Medulla oblongata (tissue), 1 donor: ENCODE measurements around the gene TSPAN31.
"Not testable (repeated sequence)": the region's sequence is repeated elsewhere in the genome, so short reads cannot be mapped to it uniquely, and the experiment has no call there.

Experiments
- DNase-seq: peaks from one replicate; pipeline ENCODE4 v3.0.0-alpha.2; 2015; ENCODE audit errors: extremely low spot score

The TSPAN31 gene

GRCh38 chr12:57766464-57767304 is 21.8 kb downstream of the TSPAN31 start, which contains the start of gene CYP27B1:
TSS of gene CYP27B1 (minus strand) at chr12:57767078. CDS start at chr12:57767041, 37 bp downstream.
- DNase-seq: no peak

DNA sequence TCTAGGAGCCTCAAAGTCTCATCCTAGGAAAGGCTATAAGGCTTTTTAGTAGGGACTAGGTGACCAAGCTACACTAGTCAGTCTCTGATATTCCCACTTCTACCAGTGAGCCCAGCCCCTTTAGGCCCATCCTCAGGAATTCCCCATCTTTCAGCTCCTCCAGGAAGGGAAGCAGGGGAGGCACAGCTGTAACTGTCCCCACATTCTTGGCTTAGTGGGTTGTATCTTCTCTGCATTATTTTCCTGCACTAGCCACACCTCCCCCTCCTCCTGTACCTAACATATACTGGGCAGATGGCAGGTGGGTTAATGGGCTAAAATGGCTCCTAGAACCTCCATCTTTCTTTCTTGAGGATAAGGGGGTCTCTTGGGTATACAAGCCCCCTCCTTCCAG is 22.5 kb downstream of the TSPAN31 start:
- DNase-seq: no peak

DNA sequence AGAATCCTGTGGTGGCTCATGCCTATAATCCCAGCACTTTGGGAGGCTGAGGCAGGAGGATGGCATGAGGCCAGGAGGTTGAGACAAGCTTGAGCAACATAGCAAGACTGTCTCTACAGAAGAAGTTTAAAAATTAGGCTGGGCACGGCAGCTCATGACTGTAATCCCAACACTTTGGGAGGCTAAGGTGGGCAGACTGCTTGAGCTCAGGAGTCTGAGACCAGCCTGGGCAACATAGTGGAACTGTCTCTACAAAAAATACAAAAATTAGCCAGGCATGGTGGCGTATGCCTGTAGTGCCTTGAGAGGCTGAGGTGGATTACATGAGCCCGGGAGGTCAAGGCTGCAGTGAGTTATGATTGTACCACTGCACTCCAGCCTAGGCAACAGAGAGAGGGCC is 23.0 kb downstream of the TSPAN31 start:
- no peak for DNase-seq

DNA sequence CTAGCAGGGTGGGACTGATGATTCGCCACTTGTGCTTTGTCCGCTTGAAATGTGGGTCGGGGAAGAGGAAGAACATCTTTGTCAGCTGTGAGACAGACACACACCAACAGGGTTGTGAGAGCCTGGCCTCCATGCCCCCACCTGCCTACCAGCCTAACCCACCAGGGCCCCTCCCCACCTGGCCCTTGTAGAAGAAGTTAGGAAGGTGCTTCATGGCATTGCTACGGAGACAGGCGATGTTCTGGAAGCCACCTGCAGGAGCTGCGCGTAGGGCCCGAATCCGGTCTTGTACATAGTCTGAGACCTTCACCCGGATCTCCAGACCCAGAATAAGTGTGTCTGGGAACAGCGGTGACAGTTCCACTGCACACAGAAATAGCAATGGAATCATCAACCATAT is 24.8 kb downstream of the TSPAN31 start:
- no peak for DNase-seq

DNA sequence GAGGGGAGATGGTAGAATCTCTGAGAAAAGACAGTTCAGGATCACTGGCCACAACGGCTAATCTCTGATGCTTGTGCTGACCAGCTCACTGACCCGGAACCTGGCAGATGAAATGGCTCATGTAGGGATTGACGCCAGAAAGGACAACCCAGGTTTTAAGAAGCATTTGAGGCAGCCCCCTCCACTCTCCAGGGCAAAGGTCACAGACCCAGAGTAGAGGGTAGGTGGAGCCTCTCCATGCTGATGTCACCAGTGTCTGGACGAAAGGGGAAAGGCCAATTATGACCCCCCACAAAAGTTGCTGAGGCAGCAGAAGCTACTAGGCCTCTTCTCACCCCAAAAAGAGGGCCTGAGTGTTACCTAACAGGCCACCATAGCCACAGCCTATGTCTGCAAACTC is 25.9 kb downstream of the TSPAN31 start:
- DNase-seq: no peak

- peak; percentile 82 for DNase-seq
These were observed 26.5 kb downstream of the TSPAN31 start for GRCh38 chr12:57771236-57771872.

DNA sequence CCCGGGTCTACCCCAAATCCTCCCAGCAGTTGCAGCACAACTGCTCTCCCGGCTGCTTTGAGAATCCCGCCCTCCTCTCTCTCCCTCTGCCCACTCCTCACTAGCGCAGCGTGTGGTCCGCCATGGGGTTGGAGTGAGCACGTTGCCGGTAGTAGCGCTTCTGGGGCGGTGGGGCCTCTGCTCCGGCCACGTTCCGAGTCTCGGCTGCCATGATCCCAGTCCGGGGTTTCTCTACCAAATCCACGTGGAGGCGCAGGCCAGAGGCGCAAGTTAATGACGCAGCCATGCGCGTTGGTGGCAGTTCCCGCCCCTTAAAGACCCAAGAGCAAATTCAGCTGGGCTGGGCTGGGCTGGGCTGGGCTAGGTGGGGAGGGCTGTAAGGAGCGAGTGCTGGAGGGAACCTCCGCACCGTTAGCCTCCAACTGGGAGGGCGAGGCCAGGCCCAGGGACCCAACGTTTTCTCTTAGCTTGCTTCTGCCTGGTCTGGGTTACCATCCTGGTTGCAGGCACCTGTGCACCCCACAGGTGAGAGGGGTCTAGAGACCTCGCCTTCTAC is 27.1 kb downstream of the TSPAN31 start, which contains the start of gene METTL1:
Gene METTL1 (minus strand): TSS at position 233 of the 556 bp plus-strand sequence. CDS start 22 bp downstream, at position 211.
- DNase-seq: peak; percentile 97

- peak; percentile 37 for DNase-seq
These were observed 27.8 kb downstream of the TSPAN31 start, which contains the start of gene EEF1AKMT3 for GRCh38 chr12:57772429-57773322. TSS of gene EEF1AKMT3 (plus strand) at chr12:57772614. CDS start at chr12:57772725, 111 bp downstream.

- not testable (repeated sequence) for DNase-seq
These were observed 29.8 kb downstream of the TSPAN31 start for GRCh38 chr12:57774634-57775033.

DNA sequence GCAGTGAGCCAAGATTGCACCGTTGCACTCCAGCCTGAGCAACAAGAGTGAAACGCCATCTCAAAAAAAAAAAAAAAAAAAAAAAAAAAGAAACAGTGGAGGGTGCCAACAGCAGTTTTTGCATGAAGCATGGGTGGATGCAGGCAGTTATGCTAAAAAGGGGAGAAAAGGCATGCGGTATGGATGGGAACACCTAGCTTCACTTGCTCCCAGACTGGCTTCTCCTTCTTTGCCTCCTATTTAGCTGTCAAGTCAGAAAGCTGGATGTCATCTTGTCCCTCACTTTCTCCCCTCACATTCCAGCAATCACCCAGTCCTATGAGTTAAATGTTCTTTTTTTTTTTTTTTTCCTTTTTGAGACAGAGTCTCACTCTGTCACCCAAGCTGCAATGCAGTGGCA is 30.2 kb downstream of the TSPAN31 start:
- no peak for DNase-seq

DNA sequence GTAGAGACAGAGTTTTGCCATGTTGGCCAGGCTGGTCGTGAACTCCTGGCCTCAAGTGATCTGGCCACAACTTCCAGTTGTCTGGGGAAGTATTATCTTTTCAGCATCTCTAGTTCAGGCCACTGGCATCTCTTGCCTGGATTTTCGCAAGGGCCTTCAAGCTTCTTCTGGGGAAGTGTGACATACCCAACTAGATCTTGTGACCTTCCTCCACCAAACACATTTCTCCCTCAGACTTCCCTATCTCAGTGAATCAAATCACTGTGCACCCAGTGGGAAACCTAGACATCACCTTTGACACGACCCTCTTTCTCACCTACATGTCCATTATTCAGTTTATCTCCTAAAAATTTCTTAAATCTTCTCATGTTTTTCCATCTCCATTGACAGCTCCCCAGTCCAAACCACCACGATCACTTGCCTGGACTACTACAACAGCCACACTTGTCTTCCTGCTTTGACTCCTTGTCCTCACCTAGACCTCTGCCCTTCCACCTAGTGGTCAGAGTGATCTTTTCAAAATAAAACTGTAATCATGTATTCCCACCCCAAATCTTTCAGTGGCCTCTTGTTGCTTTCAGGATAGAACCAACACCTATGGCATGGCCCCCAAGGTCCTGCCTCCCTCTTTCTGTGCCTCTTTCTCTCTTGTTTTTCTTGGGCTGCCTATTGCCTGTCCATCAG is 30.9 kb downstream of the TSPAN31 start:
- DNase-seq: peak; percentile 9

DNA sequence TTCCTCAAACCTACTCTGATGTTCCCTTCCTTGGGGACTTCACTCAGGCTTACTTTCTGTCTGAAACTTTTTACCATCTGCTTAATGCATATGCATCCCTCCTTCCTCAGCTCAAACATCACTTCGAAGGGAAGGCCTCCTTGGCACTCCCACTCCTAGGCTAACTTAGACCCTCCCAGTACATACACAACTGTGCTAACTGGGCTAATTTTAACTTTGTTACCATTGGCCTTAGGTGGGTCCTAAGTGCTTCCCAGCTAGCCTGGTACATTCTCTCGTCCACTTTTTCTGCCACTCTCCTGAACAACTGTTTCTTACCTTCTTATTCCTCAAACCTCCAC is 31.4 kb downstream of the TSPAN31 start:
- no peak for DNase-seq

- DNase-seq: no peak
These were observed 32.5 kb downstream of the TSPAN31 start for GRCh38 chr12:57777367-57777766.

- DNase-seq: no peak
These were observed 33.1 kb downstream of the TSPAN31 start for GRCh38 chr12:57777911-57778310.

GRCh38 chr12:57779736-57780135 is 34.9 kb downstream of the TSPAN31 start:
- no peak for DNase-seq

DNA sequence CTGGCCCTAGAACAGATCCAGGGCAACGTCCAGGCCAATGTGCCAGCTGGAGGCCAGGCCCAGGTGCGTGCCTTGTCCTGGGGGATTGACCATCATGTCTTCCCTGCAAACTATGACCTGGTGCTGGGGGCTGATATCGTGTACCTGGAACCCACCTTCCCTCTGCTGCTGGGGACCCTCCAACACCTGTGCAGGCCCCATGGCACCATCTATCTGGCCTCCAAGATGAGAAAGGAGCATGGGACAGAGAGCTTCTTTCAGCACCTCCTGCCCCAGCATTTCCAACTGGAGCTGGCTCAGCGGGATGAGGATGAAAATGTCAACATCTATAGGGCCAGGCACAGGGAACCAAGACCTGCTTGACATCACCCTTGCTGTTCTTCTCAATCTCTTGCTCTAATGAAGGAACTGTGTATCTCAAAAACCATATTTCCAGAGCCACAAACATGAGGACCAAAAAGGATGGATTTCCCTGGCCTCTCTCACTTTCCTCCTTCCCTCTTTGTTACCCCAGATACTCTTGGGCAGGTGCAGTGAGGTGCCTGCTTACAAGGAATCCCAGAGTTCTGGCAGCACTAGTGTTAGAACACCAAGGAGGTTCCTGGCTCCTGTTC is 35.6 kb downstream of the TSPAN31 start:
- no peak for DNase-seq

DNA sequence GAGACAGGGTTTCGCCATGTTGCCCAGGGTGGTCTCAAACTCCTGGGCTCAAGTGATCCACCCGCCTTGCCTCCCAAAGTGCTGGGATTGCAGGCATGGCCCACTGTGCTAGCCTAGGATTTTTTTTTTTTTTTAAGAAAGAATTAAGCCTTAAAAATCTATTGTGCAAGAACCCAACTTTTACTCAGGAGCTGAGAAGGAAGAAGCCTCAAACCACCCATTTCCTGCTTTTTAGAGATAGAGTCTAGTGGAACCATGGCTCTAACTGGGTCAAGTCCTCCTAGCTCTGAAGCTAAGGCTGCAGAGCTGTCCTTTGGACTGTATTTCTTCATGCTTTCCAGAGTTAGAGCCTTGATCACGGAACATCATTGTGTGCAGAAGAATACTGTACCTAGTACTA is 36.4 kb downstream of the TSPAN31 start:
- no peak for DNase-seq

- DNase-seq: no peak
These were observed 37.0 kb downstream of the TSPAN31 start for GRCh38 chr12:57781801-57782200.

DNA sequence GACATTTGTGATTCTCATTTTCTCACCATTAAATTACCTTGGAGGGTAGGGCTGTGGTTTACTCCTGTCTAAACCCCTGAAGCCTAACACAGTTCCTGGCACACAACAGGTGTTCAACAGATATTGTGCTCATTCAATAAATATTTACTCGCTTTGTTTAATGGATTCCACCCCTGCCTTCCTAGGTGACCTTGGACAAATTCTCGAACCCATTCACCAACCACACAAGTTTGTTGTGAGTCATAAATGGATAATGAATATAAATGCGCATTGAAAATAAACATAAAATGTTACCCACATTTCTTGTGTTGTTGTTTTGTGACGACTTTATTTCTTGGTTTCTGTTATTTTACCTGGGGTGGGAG is 37.4 kb downstream of the TSPAN31 start:
- no peak for DNase-seq

DNA sequence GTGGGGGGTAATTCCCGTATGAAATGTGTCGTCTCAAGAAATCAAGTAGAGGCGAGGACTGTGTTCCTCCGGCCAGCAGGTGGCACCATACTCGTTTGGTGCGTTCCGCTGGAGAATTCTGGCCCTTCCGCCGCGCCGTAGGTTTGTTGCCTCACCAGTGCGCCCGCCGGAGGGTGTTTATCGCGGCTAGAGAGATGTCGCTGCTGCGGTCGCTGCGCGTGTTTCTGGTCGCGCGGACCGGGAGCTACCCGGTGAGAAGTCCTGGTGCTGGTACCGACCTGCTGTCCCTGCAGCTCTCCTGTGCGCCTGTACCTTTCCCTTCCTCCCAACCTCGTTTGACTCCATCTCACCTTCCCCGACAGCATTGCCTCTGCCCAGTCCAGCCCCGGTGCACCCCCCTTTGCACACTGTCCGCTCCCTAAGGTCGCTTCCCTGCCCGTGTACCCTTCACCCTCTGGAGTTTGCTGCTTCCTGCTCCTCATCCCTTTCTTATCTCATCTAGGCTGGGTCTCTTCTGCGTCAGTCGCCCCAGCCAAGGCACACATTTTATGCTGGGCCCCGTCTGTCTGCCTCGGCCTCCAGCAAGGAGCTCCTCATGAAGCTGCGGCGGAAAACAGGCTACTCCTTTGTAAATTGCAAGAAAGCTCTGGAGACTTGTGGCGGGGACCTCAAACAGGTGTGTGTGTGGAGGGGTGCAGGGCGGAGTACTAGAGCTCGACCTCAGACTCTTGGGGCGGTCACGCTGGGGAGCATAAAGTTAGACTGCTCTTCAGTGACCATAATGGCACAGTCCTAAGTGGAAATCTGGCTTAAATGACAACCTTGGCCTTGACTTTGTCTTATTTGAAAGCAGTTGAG is 38.0 kb downstream of the TSPAN31 start, which contains the start of gene TSFM:
Gene TSFM (plus strand): TSS at position 180 of the 858 bp plus-strand sequence. CDS start 15 bp downstream, at position 195.
- peak; percentile 98 for DNase-seq
